SHP77 (cell line): ENCODE data around the gene ASPHD2.
"Not testable (repeated sequence)": the region's sequence is repeated elsewhere in the genome, so short reads cannot be mapped to it uniquely, and the experiment has no call there.

Experiments
- DNase-seq, 2 experiments: peaks; one replicate each; lab custom pipeline; 2025; lab: John Stamatoyannopoulos, UW

ASPHD2 gene

DNA sequence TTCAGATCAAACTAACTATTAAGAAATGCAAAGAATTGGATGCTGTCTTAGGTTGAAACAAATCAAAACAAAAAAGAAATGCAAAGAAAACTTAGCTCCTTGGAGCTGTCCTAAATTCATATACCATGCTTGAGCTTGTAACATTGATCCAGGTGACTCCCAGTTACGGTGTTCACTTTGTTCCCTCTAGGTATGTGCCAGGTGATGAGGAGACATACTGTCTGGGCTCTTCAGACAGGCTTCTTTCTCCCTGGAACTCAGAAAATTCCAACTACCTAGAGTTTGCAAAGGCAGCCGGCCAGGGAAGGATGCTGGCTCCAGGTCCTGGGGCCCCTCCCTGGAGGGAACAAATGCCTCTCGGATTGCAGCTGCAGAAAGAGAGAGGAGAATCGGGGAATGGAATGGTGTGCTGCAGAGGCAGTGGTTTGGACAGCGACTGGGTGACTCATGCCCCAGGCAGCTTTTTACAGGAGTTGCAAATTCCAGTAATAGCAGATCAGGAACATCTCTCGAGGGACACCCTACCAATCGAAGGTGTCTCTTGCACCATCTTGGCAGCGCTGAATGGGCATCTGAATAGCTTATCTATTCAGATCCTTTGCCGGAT lies 12.3 kb upstream of the ASPHD2 start:
- no peak for DNase-seq

GRCh38 chr22:26417406-26417805 lies 11.7 kb upstream of the ASPHD2 start:
- DNase-seq: no peak

GRCh38 chr22:26418620-26419019 lies 10.4 kb upstream of the ASPHD2 start:
- DNase-seq: no peak

DNA sequence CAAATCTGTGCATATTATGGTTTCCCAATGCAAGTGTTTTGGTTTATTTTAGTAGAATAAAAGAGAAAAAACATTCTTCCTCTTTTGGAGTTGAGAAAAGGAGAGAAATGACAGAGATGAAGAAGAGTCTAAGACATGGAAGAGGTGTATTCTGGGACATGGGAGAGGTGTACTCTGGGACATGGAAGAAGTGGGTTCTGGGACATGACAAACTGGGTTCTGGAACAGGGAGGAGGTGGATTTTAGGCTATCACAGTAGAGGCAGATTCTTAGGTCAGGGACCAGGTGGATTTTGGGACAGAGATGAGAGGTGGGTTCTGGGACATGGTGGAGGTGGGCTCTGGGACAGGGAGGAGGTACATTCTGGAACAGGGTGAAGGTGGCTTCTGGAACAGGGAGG lies 2.1 kb upstream of the ASPHD2 start:
- no peak for DNase-seq

DNA sequence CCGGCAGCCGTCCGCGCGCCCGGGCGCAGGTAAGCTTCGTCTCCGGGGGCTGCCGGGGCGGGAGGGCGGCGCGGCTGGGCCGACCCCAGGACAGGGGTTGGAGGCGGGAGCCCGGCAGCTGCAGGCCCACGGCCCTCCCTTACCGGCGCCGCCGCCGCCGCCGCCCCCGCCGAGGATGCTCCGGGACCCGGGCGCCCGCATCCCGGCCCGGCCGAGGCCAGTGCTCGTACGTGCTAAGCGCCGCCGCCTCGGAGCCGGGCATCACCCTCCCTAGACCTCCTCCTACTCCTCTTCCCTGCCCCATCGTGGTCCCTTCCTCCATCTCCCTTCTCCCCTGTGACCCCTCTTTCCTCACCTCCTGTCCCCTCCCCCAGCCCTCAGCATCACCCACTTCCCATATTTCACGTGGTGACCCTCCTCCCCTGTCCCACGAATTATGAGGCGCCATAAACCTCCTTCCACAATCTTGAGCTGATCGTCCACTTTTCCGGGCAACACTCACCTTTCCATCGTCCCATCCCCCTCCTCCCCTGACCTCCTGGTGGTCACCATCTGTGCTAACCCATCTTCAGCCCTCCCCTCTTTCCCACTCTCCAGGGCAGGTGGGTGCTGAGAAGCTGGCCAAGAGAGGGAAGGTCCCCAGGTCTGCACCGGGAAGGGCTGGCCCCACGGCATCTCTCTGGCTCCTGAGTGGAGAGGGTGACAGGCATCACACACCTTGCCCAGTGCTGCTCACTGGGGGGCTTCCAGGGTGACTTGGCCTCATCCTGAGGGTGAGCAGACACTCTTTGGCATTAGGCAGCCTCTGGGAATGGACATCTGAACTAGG lies 612 bp downstream of the ASPHD2 start:
- no peak for DNase-seq

- DNase-seq: no peak
Observed at GRCh38 chr22:26430600-26430999, 1.5 kb downstream of the ASPHD2 start.

GRCh38 chr22:26431261-26431995 lies 2.4 kb downstream of the ASPHD2 start:
- no peak for DNase-seq

DNA sequence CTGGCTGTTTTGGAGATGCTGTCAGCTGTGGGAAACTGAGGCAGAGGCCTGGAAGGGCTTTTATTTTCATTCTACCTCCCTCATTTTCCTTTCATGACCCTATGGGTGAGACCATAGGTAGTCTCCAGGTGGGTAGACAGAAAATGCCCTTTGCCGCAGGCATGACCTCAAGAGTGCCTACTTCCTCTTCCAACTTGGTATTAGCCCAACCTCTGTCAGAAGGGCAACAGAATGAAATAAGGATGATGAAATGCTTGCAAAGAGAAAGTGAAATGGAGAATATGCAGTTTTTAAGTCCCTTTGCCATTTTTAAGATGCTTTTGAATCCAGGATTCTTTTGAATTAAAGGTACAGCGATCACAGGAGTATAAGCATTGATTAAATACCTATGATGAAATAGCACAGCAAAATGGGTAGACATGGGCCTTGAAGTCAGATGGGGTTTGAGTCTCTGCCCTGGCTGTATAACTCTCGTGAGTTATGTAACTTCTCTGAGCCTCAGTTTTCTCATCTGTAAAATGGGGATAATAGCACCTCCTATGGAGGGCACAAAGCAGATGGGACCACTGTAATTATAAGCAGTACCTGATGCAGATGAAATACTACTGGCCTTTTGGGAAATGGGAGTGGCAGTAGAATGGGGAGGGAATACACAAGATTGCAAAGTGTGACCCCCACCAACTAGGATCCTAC lies 3.7 kb downstream of the ASPHD2 start:
- no peak for DNase-seq

- no peak for DNase-seq
Observed at GRCh38 chr22:26433805-26434204, 4.7 kb downstream of the ASPHD2 start.

DNA sequence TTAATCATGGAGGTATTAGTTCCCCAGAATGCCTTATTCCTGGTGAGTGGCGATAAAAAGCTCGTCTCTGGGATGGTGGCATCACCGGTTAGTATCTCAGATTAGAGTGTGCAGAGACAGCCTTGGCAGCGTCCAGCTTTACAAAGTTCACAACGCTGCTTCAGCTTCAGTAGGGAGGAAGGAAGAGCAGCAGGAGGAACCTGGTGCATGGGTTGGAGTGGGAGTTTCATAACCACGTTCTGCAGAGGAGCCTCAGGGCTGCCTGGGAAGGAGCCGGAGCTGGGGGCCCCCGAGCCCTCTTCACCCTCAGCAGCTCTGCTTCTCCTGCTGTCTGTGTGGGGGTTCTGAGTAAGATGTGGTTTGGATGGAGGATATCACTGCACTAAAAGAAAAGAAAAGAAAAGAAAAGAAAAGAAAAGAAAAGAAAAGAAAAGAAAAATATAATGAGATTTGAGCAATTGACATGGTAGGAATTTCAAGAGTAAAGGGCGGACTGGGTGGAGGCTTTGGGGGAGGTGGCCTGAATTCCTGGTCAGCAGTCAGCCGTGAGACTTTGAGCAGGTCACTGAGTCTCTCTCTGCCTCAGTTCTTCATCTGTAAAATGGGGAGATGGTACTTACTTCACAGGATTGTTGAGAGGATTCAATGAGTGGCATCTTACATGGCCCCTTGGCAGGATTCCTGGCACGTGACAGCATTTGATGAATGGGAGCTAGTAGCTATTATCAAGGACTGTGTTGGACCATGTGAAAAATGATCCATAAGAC lies 6.5 kb downstream of the ASPHD2 start:
- DNase-seq: no peak

DNA sequence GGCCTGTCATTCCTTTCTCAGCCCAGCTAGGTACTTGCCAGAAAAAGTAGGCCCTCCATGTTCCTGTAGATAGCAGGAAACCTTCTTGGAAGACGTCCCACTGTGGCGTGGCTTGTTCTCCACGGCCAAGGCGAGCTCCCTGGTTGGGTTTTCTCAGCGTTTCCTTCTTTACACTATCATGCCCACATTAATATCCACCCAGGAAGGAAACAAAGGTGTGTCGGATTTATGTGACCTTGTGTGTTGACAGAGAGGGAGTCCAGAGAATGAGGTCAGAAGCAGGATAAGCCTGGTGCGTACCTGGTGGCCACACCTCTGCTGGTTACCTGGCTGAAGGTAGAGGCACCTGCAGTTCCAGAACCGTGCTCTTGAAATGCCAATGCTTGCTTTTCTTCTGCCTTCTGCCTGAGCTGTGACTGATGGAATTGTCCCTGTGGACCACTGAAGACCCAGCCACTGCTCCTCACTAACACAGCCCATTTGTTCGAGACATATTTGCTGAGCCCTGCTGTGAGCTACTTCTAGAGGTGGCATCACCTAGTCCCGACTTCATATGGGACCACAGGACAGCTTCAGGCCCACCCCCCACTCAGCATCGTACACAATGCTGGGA lies 7.9 kb downstream of the ASPHD2 start:
- DNase-seq: no peak

GRCh38 chr22:26437694-26438392 lies 8.8 kb downstream of the ASPHD2 start:
- DNase-seq: no peak

DNA sequence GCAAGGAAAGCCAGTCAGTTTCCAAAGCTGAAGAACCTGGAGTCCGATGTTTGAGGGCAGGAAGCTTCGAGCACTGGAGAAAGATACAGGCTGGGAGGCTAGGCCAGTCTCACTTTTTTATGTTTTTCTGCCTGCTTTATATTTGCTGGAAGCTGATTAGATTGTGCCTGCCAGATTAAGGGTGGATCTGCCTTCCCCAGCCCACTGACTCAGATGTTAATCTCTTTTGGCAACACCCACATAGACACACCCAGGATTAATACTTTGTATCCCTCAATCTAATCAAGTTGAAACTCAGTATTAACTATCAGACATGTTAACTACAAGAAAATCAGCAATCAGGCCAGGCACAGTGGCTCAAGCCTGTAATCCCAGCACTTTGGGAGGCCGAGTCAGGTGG lies 9.7 kb downstream of the ASPHD2 start:
- not testable (repeated sequence) for DNase-seq

DNA sequence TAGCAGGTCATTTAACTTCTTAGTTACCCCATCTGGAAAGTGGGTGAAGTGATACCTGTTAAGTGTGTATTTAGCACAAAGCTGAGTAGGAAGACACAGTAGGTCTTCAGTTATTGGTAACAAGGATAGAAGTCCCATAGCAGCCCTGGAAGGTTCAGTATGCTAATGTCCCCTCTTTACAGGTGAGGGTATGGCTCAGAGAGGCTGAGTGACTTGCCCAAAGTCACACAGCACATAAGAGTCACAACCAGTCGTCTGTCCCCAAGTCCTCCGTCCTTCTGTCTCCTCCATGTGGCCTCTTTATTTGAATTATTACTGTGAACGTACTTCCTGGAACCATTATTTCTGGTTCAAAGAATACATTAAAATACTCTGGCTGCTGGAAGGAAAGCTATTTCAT lies 10.5 kb downstream of the ASPHD2 start:
- no peak for DNase-seq

DNA sequence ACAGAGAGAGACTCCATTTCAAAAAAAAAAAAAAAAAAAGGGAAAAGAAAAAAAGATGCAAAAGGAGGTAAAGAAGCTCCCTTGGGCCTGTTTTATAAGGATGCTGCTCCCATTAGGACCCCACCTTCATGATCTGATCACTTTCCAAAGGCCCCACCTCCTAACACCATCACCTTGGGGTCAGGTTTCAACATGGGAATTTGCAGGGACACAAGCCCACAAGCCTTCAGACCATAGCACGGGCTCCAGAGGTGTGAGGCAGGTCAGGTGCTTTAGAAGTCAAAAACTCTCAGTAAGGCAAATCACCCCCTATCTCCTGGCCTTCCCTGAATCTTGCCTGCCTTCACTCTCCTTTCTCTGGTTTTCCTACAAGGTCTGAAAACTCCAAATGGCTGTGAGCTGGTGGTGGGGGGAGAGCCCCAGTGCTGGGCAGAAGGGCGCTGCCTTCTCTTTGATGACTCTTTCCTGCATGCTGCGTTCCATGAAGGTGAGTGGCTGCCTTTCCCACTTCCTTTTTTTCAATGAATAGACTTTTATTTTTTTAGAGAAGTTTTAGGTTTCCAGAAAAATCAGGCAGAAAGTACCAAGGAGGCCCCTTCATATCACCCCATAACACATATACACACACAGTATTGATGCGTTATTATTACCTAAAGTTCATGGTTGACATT lies 13.2 kb downstream of the ASPHD2 start:
- no peak for DNase-seq

DNA sequence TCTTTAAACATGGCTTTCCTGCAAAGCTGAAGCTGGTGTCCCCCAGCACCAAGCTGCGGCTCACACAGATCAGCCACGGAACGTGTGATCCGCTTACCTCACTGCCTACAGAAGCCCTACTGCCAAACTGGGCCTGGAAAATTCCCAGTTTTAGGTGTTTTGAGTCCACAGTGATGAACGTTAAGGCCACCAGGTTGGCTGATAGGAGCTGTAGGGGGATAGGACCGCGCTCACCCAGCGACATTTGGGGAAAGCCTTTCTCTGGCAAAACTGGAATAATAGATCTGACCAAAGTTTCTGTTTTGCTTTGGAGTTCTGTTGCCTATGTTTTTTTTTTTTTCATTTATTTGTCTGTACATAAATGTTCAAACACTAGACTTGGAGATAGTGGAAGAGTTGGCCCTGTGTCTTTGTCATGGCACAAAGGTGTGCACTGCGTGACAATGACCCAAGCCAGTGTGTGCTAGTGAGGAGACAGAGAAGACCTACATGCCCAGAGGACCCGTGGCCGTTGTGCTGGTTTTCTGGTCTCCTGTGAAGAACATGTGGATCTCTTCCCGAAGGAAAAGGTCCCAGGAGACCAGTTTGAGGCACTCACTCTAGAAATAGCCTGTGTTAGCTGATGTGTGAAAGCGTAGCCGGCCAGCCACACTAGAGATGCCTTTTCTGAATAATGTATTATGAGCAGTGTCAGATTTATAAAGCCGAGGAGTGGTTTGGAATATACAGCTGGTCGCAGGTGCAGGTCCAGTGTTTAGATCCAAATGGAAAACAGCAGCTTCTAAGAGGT lies 15.0 kb downstream of the ASPHD2 start:
- no peak for DNase-seq

- DNase-seq: no peak
Observed at GRCh38 chr22:26444777-26445176, 15.7 kb downstream of the ASPHD2 start.

- no peak for DNase-seq
Observed at GRCh38 chr22:26445577-26446275, 16.7 kb downstream of the ASPHD2 start.
